NCI-H510A treated with DMSO at 0.1 percent for 48 hours (cell line): ENCODE measurements around the gene IL4I1.

Experiments used
- DNase-seq: peaks from one replicate; lab custom pipeline; 2025; lab: John Stamatoyannopoulos, UW

The IL4I1 gene

GRCh38 chr19:49863935-49864320, 32.8 kb downstream of the IL4I1 start:
- DNase-seq = no peak

- DNase-seq = no peak
Measured at GRCh38 chr19:49863254-49863934, 33.3 kb downstream of the IL4I1 start.

- DNase-seq = peak; percentile 18
Measured at GRCh38 chr19:49862391-49863253, 34.1 kb downstream of the IL4I1 start.

GRCh38 chr19:49861541-49862378, 34.9 kb downstream of the IL4I1 start:
- DNase-seq = no peak

- no peak for DNase-seq
Measured at GRCh38 chr19:49861107-49861506, 35.6 kb downstream of the IL4I1 start.

- DNase-seq = no peak
Measured at GRCh38 chr19:49860336-49861102, 36.2 kb downstream of the IL4I1 start.

- no peak for DNase-seq
Measured at GRCh38 chr19:49859682-49860335, 36.9 kb downstream of the IL4I1 start.

GRCh38 chr19:49858088-49858985, 38.4 kb downstream of the IL4I1 start:
- DNase-seq = no peak

- DNase-seq = no peak
Measured at GRCh38 chr19:49857838-49858087, 38.9 kb downstream of the IL4I1 start.

- DNase-seq = no peak
Measured at GRCh38 chr19:49857061-49857837, 39.4 kb downstream of the IL4I1 start.

GRCh38 chr19:49856574-49857021, 40.1 kb downstream of the IL4I1 start:
- DNase-seq = no peak

GRCh38 chr19:49855676-49856573, 40.8 kb downstream of the IL4I1 start:
- no peak for DNase-seq

- DNase-seq = no peak
Measured at GRCh38 chr19:49855277-49855675, 41.4 kb downstream of the IL4I1 start.

GRCh38 chr19:49854378-49855263, 42.1 kb downstream of the IL4I1 start:
- no peak for DNase-seq

GRCh38 chr19:49853852-49854377, 42.8 kb downstream of the IL4I1 start:
- DNase-seq = no peak

- no peak for DNase-seq
Measured at GRCh38 chr19:49852631-49853126, 44.0 kb downstream of the IL4I1 start.
